Islet precursor cell (in vitro differentiated cells): ENCODE measurements around the gene PMS1.
"Not testable (repeated sequence)": the region's sequence is repeated elsewhere in the genome, so short reads cannot be mapped to it uniquely, and the experiment has no call there.

Experiments used
- DNase-seq: peaks from one replicate; pipeline ENCODE4 v3.0.0-alpha.2; 2018

The PMS1 gene

GRCh38 chr2:189866296-189866695 is 82.0 kb downstream of the PMS1 start:
- no peak for DNase-seq

GRCh38 chr2:189868896-189869295 is 84.6 kb downstream of the PMS1 start:
- DNase-seq: no peak

DNA sequence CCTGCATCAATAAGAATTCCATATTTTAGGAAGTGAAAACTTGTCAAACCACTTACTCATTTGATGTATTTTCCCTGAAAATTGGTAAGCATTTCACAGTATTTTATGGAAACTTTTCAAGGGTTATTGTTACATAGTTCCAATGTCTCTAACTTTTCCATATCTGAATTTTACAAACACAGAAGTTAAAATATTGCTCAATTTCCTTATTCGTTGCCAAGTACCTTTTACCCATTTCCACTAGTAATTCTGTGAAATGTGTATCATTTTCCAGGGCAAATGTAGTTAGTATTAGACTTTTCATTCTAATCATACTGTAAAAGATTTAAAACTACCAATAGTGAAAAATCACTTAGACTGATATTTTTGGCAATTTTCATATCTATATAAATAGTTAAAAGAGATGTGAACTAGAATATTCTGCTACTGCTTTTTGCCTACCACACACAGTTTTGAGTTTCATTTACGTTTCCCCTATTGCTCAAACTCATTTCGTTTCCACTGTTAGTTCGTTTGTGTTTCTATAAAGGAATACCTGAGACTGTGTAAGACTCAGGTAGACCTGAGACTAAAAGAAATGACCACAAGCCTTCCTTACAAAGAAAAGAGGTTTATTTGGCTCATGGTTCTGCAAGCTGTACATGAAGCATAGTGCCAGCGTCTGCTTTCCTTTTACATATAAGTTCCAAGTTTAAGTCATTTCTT is 86.3 kb downstream of the PMS1 start:
- no peak for DNase-seq

DNA sequence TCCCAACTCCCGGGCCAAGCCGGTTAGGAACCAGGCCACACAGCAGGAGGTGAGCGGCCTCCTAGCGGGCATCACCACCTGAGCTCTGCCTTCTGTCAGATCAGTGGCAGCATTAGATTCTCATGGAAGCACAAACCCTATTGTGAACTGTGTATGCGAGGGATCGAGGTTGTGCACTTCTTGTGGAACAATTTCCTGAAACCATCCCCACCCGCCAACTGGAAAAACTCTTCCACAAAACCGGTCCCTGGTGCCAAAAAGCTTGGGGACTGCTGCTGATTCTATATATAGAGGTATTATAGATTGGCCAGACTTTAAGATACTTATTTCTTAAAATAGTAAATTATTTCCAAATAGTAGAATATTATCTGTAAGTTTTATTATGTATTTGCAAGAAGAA is 89.4 kb downstream of the PMS1 start:
- DNase-seq: no peak

DNA sequence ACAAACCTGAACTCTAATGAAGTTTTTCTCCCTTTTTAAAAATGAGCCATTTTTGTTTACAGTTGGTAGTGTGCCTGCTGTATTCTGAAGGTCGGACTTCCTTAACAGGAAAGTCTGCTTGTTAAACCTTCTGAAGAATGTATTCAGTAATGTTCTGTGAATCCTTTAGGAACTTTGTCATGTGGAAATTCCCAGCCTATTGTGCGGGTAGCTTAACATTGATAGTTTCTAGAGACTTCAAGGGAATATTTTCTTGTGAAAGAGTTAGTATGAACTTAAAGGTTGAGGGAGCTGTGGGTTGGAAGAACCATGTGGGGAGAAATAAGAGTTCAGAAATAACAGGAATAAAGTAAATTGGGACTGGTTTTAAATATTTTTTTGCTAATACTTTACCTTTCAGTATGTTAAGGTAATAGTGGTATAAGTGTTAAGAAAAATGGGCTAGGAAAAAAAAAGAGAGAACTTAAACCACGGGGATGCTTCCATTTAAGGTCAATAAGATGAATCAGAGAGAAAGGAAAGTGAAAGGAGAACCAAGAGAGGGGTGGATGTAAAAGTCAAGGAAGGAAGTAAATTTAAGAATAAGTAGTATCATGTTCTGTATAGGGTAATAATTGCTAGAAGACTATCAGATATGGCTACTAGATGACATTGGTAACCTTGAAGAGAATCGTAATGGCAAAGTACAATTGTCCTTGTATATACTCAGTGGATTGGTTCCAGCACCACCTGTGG is 90.5 kb downstream of the PMS1 start:
- DNase-seq: no peak

DNA sequence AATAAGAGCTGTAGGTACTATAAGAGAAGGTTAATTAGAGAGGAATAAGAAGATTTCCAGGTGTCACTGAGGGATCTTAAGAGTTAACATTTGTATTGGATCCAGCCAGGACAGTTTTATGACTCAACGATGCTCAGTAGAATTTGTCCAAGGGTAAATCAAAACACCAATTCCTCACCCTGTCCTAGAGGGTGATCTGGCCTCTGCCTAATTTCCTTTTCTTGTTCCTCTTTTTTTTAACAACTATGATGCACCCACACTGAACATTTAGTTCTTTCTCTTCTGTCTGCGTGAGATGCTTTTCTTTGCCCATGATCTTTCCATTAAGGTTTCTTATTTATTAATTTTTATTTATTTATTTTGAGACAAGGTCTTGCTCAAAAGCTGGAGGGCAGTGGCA is 92.0 kb downstream of the PMS1 start:
- no peak for DNase-seq

DNA sequence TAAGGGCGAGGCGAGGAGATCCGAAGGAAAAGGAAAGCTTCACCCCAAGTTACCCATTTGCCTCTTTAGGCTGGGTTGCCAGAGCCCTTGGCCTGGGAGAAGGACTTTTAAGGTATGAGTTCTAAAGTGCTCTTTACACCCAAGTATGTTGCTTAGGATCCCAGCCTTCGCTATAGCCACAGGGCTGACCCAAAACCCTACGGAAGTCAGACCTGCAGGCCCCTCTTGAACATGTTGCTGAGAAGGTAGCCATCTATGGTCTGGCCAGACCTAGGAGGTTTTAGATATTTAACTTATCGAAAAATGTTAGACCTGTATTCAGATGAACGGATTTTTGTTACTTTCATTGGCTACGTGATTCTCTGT is 95.4 kb downstream of the PMS1 start:
- DNase-seq: no peak

GRCh38 chr2:189880429-189880828 is 96.2 kb downstream of the PMS1 start:
- DNase-seq: no peak

GRCh38 chr2:189880832-189881492 is 96.7 kb downstream of the PMS1 start:
- no peak for DNase-seq

- DNase-seq: no peak
Observed at GRCh38 chr2:189885368-189885767, 101.1 kb downstream of the PMS1 start.

- DNase-seq: not testable (repeated sequence)
Observed at GRCh38 chr2:189892546-189893294, 108.5 kb downstream of the PMS1 start.

- no peak for DNase-seq
Observed at GRCh38 chr2:189896809-189897208, 112.6 kb downstream of the PMS1 start.

GRCh38 chr2:189899101-189899500 is 114.9 kb downstream of the PMS1 start:
- DNase-seq: no peak

- DNase-seq: no peak
Observed at GRCh38 chr2:189900726-189901125, 116.5 kb downstream of the PMS1 start.

GRCh38 chr2:189901664-189902063 is 117.4 kb downstream of the PMS1 start:
- no peak for DNase-seq

DNA sequence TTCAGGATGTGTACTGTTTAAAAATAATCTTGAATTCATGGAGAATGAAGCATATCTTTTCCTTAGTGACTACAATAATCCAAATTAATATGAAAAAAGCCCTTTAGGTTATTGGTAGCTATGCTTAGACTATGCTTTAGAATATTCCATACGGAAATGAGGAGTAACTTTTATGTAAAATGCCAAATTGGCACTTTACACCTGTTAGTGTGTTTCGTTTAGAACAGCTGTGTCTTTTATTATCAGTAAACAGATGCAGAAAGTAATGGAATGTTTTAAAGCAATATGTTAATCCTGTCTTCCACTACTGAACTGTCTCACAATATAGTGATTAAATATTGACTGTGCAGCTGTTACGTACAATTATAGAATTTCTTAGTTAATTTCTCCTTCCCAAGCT is 129.6 kb downstream of the PMS1 start:
- DNase-seq: no peak

GRCh38 chr2:189916651-189917050 is 132.4 kb downstream of the PMS1 start:
- DNase-seq: no peak
